NB4 (cell line): Measurements from ENCODE around the gene HOXB8.

ENCODE experiments used
- DNase-seq: peaks from one replicate; pipeline ENCODE4 v3.0.0; 2010; ENCODE audit warnings: low read depth
- H3K4me3 ChIP-seq: one replicate; pipeline ENCODE4 v1.5.1; 2011; ENCODE audit warnings: mild to moderate bottlenecking, low read depth, low read length, moderate library complexity
- MYC ChIP-seq: IDR thresholded peaks from 2 replicates; pipeline ENCODE4 v1.6.1; 2011; ENCODE audit warnings: low read depth, low read length
- POLR2A ChIP-seq: IDR thresholded peaks from 2 replicates; pipeline ENCODE4 v1.6.1; 2011; ENCODE audit warnings: mild to moderate bottlenecking; ENCODE audit not compliant: insufficient read length; ENCODE audit errors: extremely low read depth
- TF ChIP-seq, protein P1 (sequence below): IDR thresholded peaks from 2 replicates; pipeline ENCODE4 v1.6.1; 2011; ENCODE audit warnings: low read depth, low read length
- TF ChIP-seq, protein P2 (sequence below): IDR thresholded peaks from one replicate; pipeline ENCODE4 v1.5.1; 2012; ENCODE audit warnings: low read depth, low read length

Gene HOXB8

DNA sequence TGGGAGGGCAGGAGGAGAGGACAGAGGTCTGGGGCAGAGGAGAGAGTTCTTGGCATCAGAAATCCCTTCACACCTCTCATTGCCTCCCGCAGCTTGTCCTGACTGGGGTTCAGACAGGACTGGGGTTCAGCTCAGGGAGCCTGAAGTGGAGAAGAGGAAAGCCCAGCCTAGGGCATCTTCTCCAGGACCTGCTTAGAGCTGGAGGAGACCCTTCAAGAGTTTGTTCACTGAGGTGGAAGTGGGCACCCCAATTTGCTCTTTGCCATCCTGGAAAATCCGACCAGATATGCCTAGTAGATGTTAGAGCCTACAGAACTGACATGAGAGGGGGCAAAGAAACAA, 27.0 kb downstream of the HOXB8 start:
- H3K4me3 ChIP-seq: no peak overlapping the region

DNA sequence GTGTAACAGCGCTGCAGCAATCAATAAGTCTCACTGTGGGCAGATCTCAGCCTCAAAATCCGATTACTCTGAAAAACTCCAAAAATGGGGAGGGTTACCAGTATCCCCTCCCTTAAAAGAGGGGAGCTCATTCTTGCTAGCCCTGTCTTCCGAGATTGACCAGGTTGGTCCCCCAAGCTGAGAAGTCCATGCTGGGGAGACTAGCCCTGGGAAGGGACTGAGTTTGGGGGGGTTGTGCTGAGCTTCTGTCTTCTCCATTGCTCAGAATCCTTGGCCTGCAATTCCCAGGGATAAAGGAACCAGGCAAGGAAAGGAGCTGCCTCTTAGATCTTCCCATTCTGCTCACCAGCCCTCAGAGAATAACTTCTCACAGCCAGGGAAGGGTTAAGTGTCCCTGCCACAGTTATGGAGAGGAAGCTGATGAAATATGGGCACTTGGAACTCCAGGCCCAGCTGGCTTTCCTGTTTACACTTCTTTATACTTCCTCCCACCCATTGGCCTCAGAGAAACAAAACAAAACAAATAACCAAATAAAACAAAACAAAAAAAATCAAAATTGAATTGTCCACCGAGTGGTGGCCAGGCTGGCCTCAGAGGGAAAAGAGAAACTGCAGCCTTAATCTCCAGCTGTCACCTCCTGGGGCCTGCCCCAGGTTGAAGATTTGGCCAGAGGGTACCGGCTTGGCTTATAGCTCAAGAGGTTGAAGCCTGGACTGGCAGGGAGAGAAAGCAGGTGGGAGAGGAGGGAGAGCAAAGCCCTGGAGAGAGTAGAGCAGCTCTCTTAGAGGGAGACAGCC, 27.6 kb downstream of the HOXB8 start:
- no peak overlapping the region for H3K4me3 ChIP-seq
- no peak for DNase-seq
- TF ChIP-seq MYC (no peak), POLR2A (no peak)
- TF ChIP-seq, protein P1, sequence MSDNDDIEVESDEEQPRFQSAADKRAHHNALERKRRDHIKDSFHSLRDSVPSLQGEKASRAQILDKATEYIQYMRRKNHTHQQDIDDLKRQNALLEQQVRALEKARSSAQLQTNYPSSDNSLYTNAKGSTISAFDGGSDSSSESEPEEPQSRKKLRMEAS: no peak
- TF ChIP-seq, protein P2, sequence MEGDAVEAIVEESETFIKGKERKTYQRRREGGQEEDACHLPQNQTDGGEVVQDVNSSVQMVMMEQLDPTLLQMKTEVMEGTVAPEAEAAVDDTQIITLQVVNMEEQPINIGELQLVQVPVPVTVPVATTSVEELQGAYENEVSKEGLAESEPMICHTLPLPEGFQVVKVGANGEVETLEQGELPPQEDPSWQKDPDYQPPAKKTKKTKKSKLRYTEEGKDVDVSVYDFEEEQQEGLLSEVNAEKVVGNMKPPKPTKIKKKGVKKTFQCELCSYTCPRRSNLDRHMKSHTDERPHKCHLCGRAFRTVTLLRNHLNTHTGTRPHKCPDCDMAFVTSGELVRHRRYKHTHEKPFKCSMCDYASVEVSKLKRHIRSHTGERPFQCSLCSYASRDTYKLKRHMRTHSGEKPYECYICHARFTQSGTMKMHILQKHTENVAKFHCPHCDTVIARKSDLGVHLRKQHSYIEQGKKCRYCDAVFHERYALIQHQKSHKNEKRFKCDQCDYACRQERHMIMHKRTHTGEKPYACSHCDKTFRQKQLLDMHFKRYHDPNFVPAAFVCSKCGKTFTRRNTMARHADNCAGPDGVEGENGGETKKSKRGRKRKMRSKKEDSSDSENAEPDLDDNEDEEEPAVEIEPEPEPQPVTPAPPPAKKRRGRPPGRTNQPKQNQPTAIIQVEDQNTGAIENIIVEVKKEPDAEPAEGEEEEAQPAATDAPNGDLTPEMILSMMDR: no peak

More for the DNA sequence above, 27.0 kb downstream of the HOXB8 start:
- DNase-seq: no peak
- TF ChIP-seq POLR2A (no peak), MYC (no peak)
- TF ChIP-seq, protein P1: no peak
- TF ChIP-seq, protein P2: no peak

DNA sequence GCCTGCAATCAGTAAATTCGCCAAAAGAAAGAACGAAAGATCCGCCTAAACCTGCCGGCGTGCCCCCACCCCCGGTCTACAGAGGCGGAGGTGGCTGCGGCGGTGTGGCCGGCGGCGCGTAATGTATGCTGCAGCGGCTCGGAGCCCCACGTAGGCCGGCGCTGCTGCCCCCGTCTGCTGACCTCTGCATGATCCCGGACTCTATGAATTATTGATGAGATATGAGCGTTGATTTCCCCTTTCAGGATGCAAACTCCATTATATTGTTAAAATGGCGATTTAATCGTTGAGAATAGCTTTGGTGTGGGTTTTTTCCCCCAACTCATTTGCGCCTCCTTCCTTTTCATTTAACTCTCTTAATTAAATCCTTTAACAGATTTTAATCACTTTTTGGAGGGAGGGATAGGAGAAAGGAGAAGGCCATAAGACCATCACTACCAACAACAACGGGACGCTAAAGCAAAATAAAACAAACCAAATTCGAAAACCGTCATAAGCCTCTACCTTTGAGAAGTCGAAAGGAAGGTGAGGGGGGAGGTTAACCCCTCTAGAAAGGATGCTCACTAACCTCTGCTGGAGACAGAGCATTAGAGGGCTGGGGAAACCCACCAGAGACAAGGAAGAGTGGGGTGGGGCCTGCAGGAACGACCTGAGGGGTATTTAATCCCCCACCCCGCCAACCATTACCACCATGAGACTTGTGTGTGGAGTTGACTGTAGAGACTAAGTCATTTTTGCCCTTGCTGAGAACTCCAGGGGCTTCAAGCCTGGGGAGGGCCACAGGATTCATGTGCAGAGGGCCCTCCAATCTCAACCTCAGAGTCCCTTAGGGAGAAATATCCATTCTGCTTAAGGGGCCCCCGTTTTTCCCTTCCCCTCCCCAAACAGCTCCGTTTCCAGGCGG, 28.5 kb downstream of the HOXB8 start:
- DNase-seq: no peak
- no peak overlapping the region for H3K4me3 ChIP-seq
- TF ChIP-seq POLR2A (no peak), MYC (no peak)

DNA sequence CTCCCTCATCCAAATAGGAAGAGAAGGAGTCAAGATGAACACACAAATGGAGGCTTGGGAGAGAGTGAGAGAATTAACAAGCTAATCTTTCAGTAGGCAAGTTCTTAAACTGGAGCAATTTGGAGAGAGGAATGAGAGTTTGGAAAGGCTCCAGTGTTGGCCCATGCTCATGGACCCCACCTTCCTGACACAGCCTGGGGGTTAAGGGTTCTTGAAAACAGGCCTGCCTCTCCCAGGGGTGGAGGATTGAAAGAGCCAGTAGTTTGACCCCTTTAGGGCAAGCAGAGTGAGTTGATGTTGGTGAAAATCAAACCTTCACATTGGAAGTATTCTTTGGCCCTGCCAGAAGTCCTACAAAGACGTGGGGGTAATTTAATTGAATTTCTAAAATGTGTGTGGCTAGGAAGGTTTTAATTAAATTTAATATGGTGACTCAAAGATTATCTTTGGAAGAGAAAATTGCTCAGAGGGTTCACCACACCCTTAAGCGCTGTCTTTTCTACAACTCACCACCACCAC, 30.8 kb downstream of the HOXB8 start:
- DNase-seq: no peak
- no peak overlapping the region for H3K4me3 ChIP-seq
- no peak for TF ChIP-seq POLR2A
- TF ChIP-seq, protein P1: no peak

DNA sequence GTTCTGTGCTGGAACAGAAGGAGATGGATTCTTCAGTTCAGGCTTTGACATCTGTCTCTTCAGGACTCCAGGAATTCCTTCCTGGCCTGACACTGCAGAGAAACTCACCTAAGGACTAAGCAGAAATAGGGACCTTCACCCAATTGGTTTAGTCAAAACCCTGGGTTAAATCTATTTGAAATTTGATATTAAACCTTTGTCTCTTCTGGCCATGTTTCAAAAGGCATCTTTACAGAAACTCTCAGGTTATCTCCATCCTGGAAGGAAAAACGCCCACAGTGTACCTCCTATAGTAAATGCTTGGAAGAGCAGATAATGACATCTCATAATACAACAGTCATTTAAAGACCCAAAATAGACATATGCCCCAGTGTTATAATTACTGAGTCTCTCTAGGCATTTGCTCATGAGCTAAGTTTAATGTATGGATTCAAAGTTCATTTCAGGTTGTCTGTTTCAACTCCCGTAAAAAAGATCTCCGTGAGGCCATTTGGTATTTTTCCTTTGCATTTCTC, 31.3 kb downstream of the HOXB8 start:
- no peak for DNase-seq
- H3K4me3 ChIP-seq: no peak overlapping the region
- TF ChIP-seq, protein P1: no peak
- TF ChIP-seq MYC: no peak
- TF ChIP-seq, protein P2: no peak

DNA sequence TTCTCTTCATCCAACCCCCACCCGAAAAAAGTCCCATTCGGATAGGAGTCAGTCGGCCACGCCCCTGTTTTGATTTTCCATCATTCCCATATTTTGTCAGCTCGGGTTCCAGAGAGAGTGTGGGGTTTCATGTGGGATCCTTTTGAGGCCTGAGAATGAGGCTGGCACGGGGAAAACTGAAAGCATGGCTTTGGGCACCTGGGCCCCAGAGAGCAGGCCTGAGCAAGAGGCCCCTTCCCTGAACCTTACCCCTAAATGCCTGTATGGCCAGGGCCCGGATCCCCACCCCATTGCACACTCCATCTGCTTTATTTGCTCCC, 32.4 kb downstream of the HOXB8 start:
- no peak for DNase-seq
- TF ChIP-seq, protein P2: no peak
- TF ChIP-seq MYC (no peak), POLR2A (no peak)
- TF ChIP-seq, protein P1: no peak
- H3K4me3 ChIP-seq: no peak overlapping the region
